ENCODE data around the gene MT1A.

GRCh38 chr16:56605475-56605874 lies 33.0 kb upstream of the MT1A start:
- TF ChIP-seq FOXP1 (CRISPR knock-in tag; IDR thresholded peaks at IDR 0.05; ENCODE audit: borderline replicate concordance) (no peak), RORB (CRISPR knock-in tag; IDR thresholded peaks at IDR 0.05) (no peak), MAX (CRISPR knock-in tag; IDR thresholded peaks at IDR 0.05) (no peak), CTCF (IDR thresholded peaks at IDR 0.05) (no peak), NR2C2 (CRISPR knock-in tag; IDR thresholded peaks at IDR 0.05) (no peak), SMAD3 (CRISPR knock-in tag; IDR thresholded peaks at IDR 0.05; ENCODE audit: borderline replicate concordance) (no peak)
